ENCODE data around the gene KIF5A.
"Not testable (repeated sequence)": the region's sequence is repeated elsewhere in the genome, so short reads cannot be mapped to it uniquely, and the experiment has no call there.

DNA sequence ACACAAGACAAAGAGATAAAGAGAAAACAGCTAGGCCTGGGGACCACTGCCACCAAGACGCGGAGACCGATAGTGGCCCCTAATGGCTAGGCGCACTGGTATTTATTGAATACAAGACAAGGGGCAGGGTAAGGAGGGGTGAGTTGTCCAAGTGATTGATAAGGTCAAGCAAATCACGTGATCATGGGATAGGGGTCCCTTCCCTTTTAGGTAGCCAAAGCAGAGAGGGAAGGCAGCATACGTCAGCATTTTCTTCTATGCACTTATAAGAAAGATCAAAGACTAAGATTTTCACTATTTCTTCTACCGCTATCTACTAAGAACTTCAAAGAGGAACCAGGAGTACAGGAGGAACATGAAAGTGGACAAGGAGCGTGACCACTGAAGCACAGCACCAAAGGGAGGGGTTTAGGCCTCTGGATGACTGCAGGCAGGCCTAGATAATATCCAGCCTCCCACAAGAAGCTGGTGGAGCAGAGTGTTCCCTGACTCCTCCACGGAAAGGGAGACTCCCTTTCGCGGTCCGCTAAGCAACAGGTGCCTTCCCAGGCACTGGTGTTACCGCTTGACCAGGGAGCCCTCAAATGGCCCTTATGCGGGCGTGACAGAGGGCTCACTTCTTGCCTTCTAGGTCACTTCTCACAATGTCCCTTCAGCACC is 39.2 kb downstream of the KIF5A start:
- TF ChIP-seq POLR2AphosphoS5 (IDR thresholded peaks at IDR 0.05; ENCODE audit: low read depth, low read length); POLR2A (IDR thresholded peaks at IDR 0.05; ENCODE audit: low read depth, low read length); TAF1 (IDR thresholded peaks at IDR 0.05; ENCODE audit: borderline replicate concordance, low read depth, low read length): not testable (repeated sequence)

Measured in GM12892 (cell line).